ENCODE measurements around the gene NOX5.

GRCh38 chr15:68987120-68987519, 27.4 kb upstream of the NOX5 start:
- TF ChIP-seq RAD21 (IDR thresholded peaks at IDR 0.05; ENCODE audit: insufficient read depth, low read depth, low read length) (no peak), POLR2A (IDR thresholded peaks at IDR 0.05; ENCODE audit: low read depth, low read length) (no peak), CTCF (IDR thresholded peaks at IDR 0.05 in 2 of 3, conservative IDR thresholded peaks at IDR 0.05 in 1 of 3; ENCODE audit: control insufficient read depth in 2 of 3, extremely low read depth in 1 of 3, insufficient read depth in 1 of 3, low read depth in 3 of 3, low read length in 3 of 3) (no peak), RCOR1 (conservative IDR thresholded peaks at IDR 0.05; ENCODE audit: low read depth, low read length) (no peak), ATF3 (IDR thresholded peaks at IDR 0.05; ENCODE audit: borderline replicate concordance, extremely low read depth, low read depth, low read length) (no peak), USF2 (IDR thresholded peaks at IDR 0.05; ENCODE audit: borderline replicate concordance, low read depth, low read length) (no peak), NR2C2 (IDR thresholded peaks at IDR 0.05; ENCODE audit: borderline replicate concordance, control insufficient read depth, insufficient read length, low read depth) (no peak), E4F1 (IDR thresholded peaks at IDR 0.05; ENCODE audit: borderline replicate concordance, partially characterized antibody) (no peak), FOXM1 (IDR thresholded peaks at IDR 0.05; ENCODE audit: low read depth, low read length) (no peak), BHLHE40 (IDR thresholded peaks at IDR 0.05; ENCODE audit: borderline replicate concordance in 1 of 2, low read depth in 2 of 2, low read length in 1 of 2) (no peak)
